IMR-90 (cell line): ENCODE data around the gene GABRD. TPM values are rescaled to one million over a fixed set of nuclear protein-coding genes. Genes with fewer than 3 reads are reported as not detected.

ENCODE experiments used
- ATAC-seq: fragments of 200-7000 bp; cut with Tn5 transposase; 2 replicates; pipeline ENCODE4 v1.9.1; 2020; ENCODE audit warnings: low read depth, mild to moderate bottlenecking, moderate library complexity
- BruUV-seq: library from RNA; stranded (reverse); fragments of 400-500 nt; replicated peaks from 2 replicates; lab custom pipeline; 2021; lab: Mats Ljungman, UMichigan
- CTCF ChIA-PET: fragments of 300-600 bp; formaldehyde crosslinking; extraction: SDS; loops from one replicate; lab custom pipeline; 2021; ENCODE audit warnings: antibody characterized with exemption; lab: Yijun Ruan, JAX
- POLR2A ChIA-PET: fragments of 300-600 bp; sonication (Branson Sonifier 250); formaldehyde crosslinking; loops from one replicate; lab custom pipeline; 2022; ENCODE audit warnings: antibody characterized with exemption; ENCODE audit not compliant: unreplicated experiment; lab: Charles Lee
- DNase-seq: peaks from one replicate; pipeline ENCODE4 v3.0.0; 2013
- H2AFZ ChIP-seq: replicated peaks from 2 replicates; pipeline ENCODE3; 2013; ENCODE audit warnings: low read length, mild to moderate bottlenecking; ENCODE audit not compliant: poor library complexity
- H2AK5ac ChIP-seq: 2 replicates; pipeline ENCODE4 v1.6.1; 2013; ENCODE audit warnings: low read depth, low read length, inconsistent platforms
- H2AK9ac ChIP-seq: replicated peaks from 2 replicates; pipeline ENCODE3; 2013; ENCODE audit warnings: mild to moderate bottlenecking, low read depth, low read length, moderate library complexity; ENCODE audit not compliant: poor library complexity
- H2BK120ac ChIP-seq: 2 replicates; pipeline ENCODE4 v1.6.1; 2013; ENCODE audit warnings: low read depth, low read length, inconsistent platforms
- H2BK15ac ChIP-seq: 3 replicates; pipeline ENCODE4 v1.6.1; 2013; ENCODE audit warnings: low read depth, low read length, inconsistent platforms
- H2BK20ac ChIP-seq: 2 replicates; pipeline ENCODE4 v1.6.1; 2013; ENCODE audit warnings: low read depth, mild to moderate bottlenecking, inconsistent platforms, low read length, moderate library complexity
- H2BK5ac ChIP-seq: 2 replicates; pipeline ENCODE4 v1.6.1; 2013; ENCODE audit warnings: mild to moderate bottlenecking, low read depth, low read length, inconsistent platforms; ENCODE audit not compliant: poor library complexity, severe bottlenecking
- H3K14ac ChIP-seq: replicated peaks from 2 replicates; pipeline ENCODE4 v1.6.1; 2013; ENCODE audit warnings: low read depth, low read length, inconsistent platforms
- H3K18ac ChIP-seq: 2 replicates; pipeline ENCODE4 v1.6.1; 2013; ENCODE audit warnings: low read depth, low read length, control low read depth
- H3K23ac ChIP-seq: 2 replicates; pipeline ENCODE4 v1.6.1; 2013; ENCODE audit warnings: low read depth, low read length, inconsistent platforms
- H3K27ac ChIP-seq: 2 replicates; pipeline ENCODE4 v1.5.1; 2013; ENCODE audit warnings: mild to moderate bottlenecking, control low read depth, low read length; ENCODE audit not compliant: insufficient read depth
- H3K27me3 ChIP-seq: 2 replicates; pipeline ENCODE4 v1.6.1; 2013; ENCODE audit warnings: low read length; ENCODE audit not compliant: control insufficient read depth, insufficient read depth
- H3K36me3 ChIP-seq: 2 replicates; pipeline ENCODE4 v1.6.1; 2013; ENCODE audit warnings: low read length, mixed read lengths; ENCODE audit not compliant: control insufficient read depth, insufficient read depth
- H3K4ac ChIP-seq: 2 replicates; pipeline ENCODE4 v1.6.1; 2013; ENCODE audit warnings: low read depth, low read length, inconsistent platforms
- H3K4me1 ChIP-seq: 2 replicates; pipeline ENCODE4 v1.6.1; 2013; ENCODE audit warnings: low read length, mixed read lengths; ENCODE audit not compliant: control insufficient read depth, insufficient read depth
- H3K4me2 ChIP-seq: 2 replicates; pipeline ENCODE4 v1.6.1; 2013; ENCODE audit warnings: low read depth, mild to moderate bottlenecking, control low read depth, low read length, moderate library complexity
- H3K4me3 ChIP-seq: 2 replicates; pipeline ENCODE4 v1.5.1; 2013; ENCODE audit warnings: low read depth, mild to moderate bottlenecking, control low read depth, low read length, moderate library complexity; ENCODE audit not compliant: insufficient read depth
- H3K56ac ChIP-seq: 2 replicates; pipeline ENCODE4 v1.6.1; 2013; ENCODE audit warnings: low read length, inconsistent platforms; ENCODE audit not compliant: insufficient read depth; ENCODE audit errors: extremely low read depth
- H3K79me1 ChIP-seq, 2 experiments: 2 replicates each; pipeline ENCODE4 v1.6.1; 2013; ENCODE audit warnings: low read length in 2 of 2, inconsistent platforms in 1 of 2, low read depth in 1 of 2
- H3K9ac ChIP-seq: 2 replicates; pipeline ENCODE4 v1.6.1; 2013; ENCODE audit warnings: low read depth, low read length, control low read depth
- H3K9me1 ChIP-seq: 2 replicates; pipeline ENCODE4 v1.6.1; 2013; ENCODE audit warnings: low read length, inconsistent platforms; ENCODE audit not compliant: insufficient read depth
- H3K9me3 ChIP-seq: 2 replicates; pipeline ENCODE4 v1.6.1; 2013; ENCODE audit warnings: low read length; ENCODE audit not compliant: control insufficient read depth, insufficient read depth
- H4K20me1 ChIP-seq: 2 replicates; pipeline ENCODE4 v1.6.1; 2013; ENCODE audit warnings: low read length, inconsistent platforms; ENCODE audit not compliant: insufficient read depth
- H4K5ac ChIP-seq: 2 replicates; pipeline ENCODE4 v1.6.1; 2013; ENCODE audit warnings: mild to moderate bottlenecking, low read depth, low read length, control low read depth
- H4K8ac ChIP-seq, 2 experiments: 2 replicates each; pipeline ENCODE4 v1.6.1; 2013; ENCODE audit warnings: low read depth in 2 of 2, low read length in 2 of 2, control low read depth in 1 of 2, inconsistent platforms in 1 of 2
- H4K91ac ChIP-seq: 2 replicates; pipeline ENCODE4 v1.6.1; 2013; ENCODE audit warnings: low read depth, low read length, inconsistent platforms; ENCODE audit not compliant: insufficient read depth
- CTCF ChIP-seq: conservative IDR thresholded peaks from 2 replicates; pipeline ENCODE4 v1.5.1; 2012; ENCODE audit warnings: mild to moderate bottlenecking, low read depth, low read length, improper control_type of control experiment
- MAFK ChIP-seq: IDR thresholded peaks from 2 replicates; pipeline ENCODE4 v1.6.1; 2012; ENCODE audit warnings: low read depth, low read length, improper control_type of control experiment
- MXI1 ChIP-seq: IDR thresholded peaks from 2 replicates; pipeline ENCODE4 v1.6.1; 2012; ENCODE audit warnings: low read depth, mild to moderate bottlenecking, low read length, moderate library complexity, borderline replicate concordance
- SMC3 ChIP-seq: fragments of 150-350 bp; IDR thresholded peaks from 2 replicates; pipeline ENCODE4 v1.6.1; 2016; ENCODE audit warnings: low read depth, mild to moderate bottlenecking, antibody characterized with exemption, low read length, moderate library complexity
- WGBS, 2 experiments: methylation state at CpG; one replicate each; pipeline versions ENCODE4 v1.1.5 to v1.1.7; 2013; ENCODE audit warnings: missing lambda C conversion rate in 2 of 2; ENCODE audit not compliant: insufficient read length in 1 of 2; ENCODE audit errors: extremely low coverage in 2 of 2; 5-methylcytosine and 5-hydroxymethylcytosine counted together
- dilution Hi-C: fragments of 300-500 bp; cut with HindIII; formaldehyde crosslinking; loops from one replicate; pipeline ENCODE4 v1.14.3; 2018; ENCODE audit warnings: low sequenced_read_pairs; ENCODE audit not compliant: unreplicated experiment
- in situ Hi-C: fragments of 300-500 bp; cut with MboI; formaldehyde crosslinking; loops from 3 replicates; pipeline ENCODE4 v1.14.3; 2019; ENCODE audit warnings: low sequenced_read_pairs, inconsistent platforms, mixed read lengths
- intact Hi-C: fragments of 100-400 bp; cut with micrococcal nuclease; formaldehyde crosslinking; loops from 2 replicates; pipeline ENCODE4 v1.10.0; 2022
- polyA plus RNA-seq, 3 experiments: library from polyadenylated mRNA; depleted of rRNA; stranded (reverse); fragments of >200 nt; gene quantifications; 2 replicates each; pipeline ENCODE4 v1.2.3, GENCODE V29; 2012; ENCODE audit warnings: low replicate concordance in 1 of 3
- total RNA-seq: library from RNA; depleted of rRNA; stranded (reverse); fragments of >200 nt; gene quantifications from 2 replicates; pipeline ENCODE4 v1.2.3, GENCODE V29; 2012

GABRD gene
- total and polyA plus RNA-seq, 2 of the 4 experiments (the other 2 are of a cell fraction): not detected

GRCh38 chr1:2052054-2052679 is 33.0 kb downstream of the GABRD start:
- ATAC-seq (no peak), DNase-seq (no peak)
- no peak overlapping the region for H3K27ac ChIP-seq
- H3K23ac ChIP-seq: no peak overlapping the region
- H3K4me3 ChIP-seq: no peak overlapping the region
- no peak overlapping the region for H2BK20ac ChIP-seq
- in situ Hi-C loops: no loop called here
- WGBS, 2 experiments: 90% methylated on average over 4 of the region's 16 CpGs; no CpG with 5 or more reads in 1 of the 2 experiments
- no peak overlapping the region for H3K9ac ChIP-seq
- H3K9me1 ChIP-seq: no peaks in the 10 kb centered on the region
- dilution Hi-C loops: no loop called here
- H3K4me1 ChIP-seq: no peaks in the 10 kb centered on the region
- H2AK9ac ChIP-seq: no peak overlapping the region
- TF ChIP-seq MAFK (no peak), CTCF (no peak), SMC3 (no peak), MXI1 (no peak)
- H3K9me3 ChIP-seq: no peaks in the 10 kb centered on the region; the same call in 1 of the 2 replicates
- H2BK15ac ChIP-seq: no peak overlapping the region
- H2AFZ ChIP-seq: no peak overlapping the region
- no peak overlapping the region for H4K91ac ChIP-seq
- no TSS peak for BruUV-seq
- no peak overlapping the region for H2BK120ac ChIP-seq
- peaks cover 51% of the 10 kb centered on the region for H3K27me3 ChIP-seq
- no peak overlapping the region for H3K56ac ChIP-seq
- no peak overlapping the region for H4K5ac ChIP-seq
- no peaks in the 10 kb centered on the region for H4K20me1 ChIP-seq
- no peaks in the 10 kb centered on the region for H3K36me3 ChIP-seq
- H4K8ac ChIP-seq: no peak overlapping the region
- no peak overlapping the region for H3K4me2 ChIP-seq
- H3K4ac ChIP-seq: no peak overlapping the region
- no peak overlapping the region for H2AK5ac ChIP-seq
- H3K79me1 ChIP-seq: no peaks in the 10 kb centered on the region
- CTCF ChIA-PET: no interaction called here
- no peak overlapping the region for H3K18ac ChIP-seq
- H3K14ac ChIP-seq: no peak overlapping the region
- intact Hi-C loops: no loop called here
- POLR2A ChIA-PET: no interaction called here
- no peak overlapping the region for H2BK5ac ChIP-seq
